MM.1S (cell line): ENCODE data around the gene RAPGEF3.

Experiments
- CTCF ChIP-seq: fragments of 300-600 bp; sonication (generic); IDR thresholded peaks from 2 replicates; pipeline ENCODE4 v1.5.1; 2016; ENCODE audit warnings: antibody characterized with exemption, low read length, mixed read lengths
- EZH2 ChIP-seq: fragments of 300-600 bp; sonication (generic); optimal IDR thresholded peaks from 2 replicates; pipeline ENCODE3; 2017; ENCODE audit warnings: low read depth, mild to moderate bottlenecking, antibody characterized with exemption, low read length, mixed read lengths
- EZH2phosphoT487 ChIP-seq: fragments of 300-600 bp; sonication (generic); IDR thresholded peaks from 2 replicates; pipeline ENCODE4 v1.6.1; 2018; ENCODE audit warnings: antibody characterized with exemption, low read length

GRCh38 chr12:47741340-47741703 is 17.4 kb downstream of the RAPGEF3 start:
- TF ChIP-seq CTCF (no peak), EZH2phosphoT487 (no peak), EZH2 (no peak)
